ENCODE data around the gene NLRC3.

GRCh38 chr16:3518292-3518985 lies 58.8 kb downstream of the NLRC3 start:
- TF ChIP-seq CTCF (conservative IDR thresholded peaks at IDR 0.05; ENCODE audit: low read depth, low read length): no peak
- TF ChIP-seq EZH2 (IDR thresholded peaks at IDR 0.05; ENCODE audit: borderline replicate concordance, low read depth, low read length, poor library complexity, severe bottlenecking): no peak
